NK-92 (cell line): ENCODE results near the gene CHD3.
A peak's percentile ranks its signal among the peaks of the same experiment; 100 is the strongest.
"Not testable (repeated sequence)": the region's sequence is repeated elsewhere in the genome, so short reads cannot be mapped to it uniquely, and the experiment has no call there.

ENCODE experiments used
- DNase-seq: peaks from one replicate; lab custom pipeline; 2025; ENCODE audit not compliant: unreplicated experiment; lab: John Stamatoyannopoulos, UW

The CHD3 gene

GRCh38 chr17:7849751-7850504, 38.7 kb upstream of the CHD3 start:
- DNase-seq, result no peak

GRCh38 chr17:7850701-7851437, 37.7 kb upstream of the CHD3 start:
- no peak for DNase-seq

GRCh38 chr17:7851438-7852261, 36.9 kb upstream of the CHD3 start:
- peak; percentile 53 for DNase-seq

GRCh38 chr17:7852262-7852670, 36.3 kb upstream of the CHD3 start:
- DNase-seq, result no peak

- DNase-seq, result no peak
Measured at GRCh38 chr17:7852919-7853690, 35.5 kb upstream of the CHD3 start.

GRCh38 chr17:7853691-7854038, 34.9 kb upstream of the CHD3 start:
- no peak for DNase-seq

- no peak for DNase-seq
Measured at GRCh38 chr17:7854078-7854777, 34.4 kb upstream of the CHD3 start.

GRCh38 chr17:7854851-7855659, 33.5 kb upstream of the CHD3 start, which contains the start of gene TMEM88:
TSS of gene TMEM88 (plus strand) at chr17:7855066. CDS start at chr17:7855075, 9 bp downstream.
- DNase-seq, result no peak

GRCh38 chr17:7855660-7856010, 33.0 kb upstream of the CHD3 start:
- DNase-seq, result no peak

GRCh38 chr17:7856011-7856810, 32.4 kb upstream of the CHD3 start:
- DNase-seq, result no peak

- DNase-seq, result peak; percentile 64
Measured at GRCh38 chr17:7856811-7857712, 31.5 kb upstream of the CHD3 start, which contains the start of gene NAA38. TSS of gene NAA38 (minus strand) at chr17:7857559. CDS start at chr17:7857463, 96 bp downstream.

- DNase-seq, result no peak
Measured at GRCh38 chr17:7857713-7858521, 30.7 kb upstream of the CHD3 start, which contains the start of gene CYB5D1. TSS of gene CYB5D1 (plus strand) at chr17:7858003. CDS start at chr17:7858135, 132 bp downstream.

GRCh38 chr17:7858522-7858810, 30.1 kb upstream of the CHD3 start:
- no peak for DNase-seq

- no peak for DNase-seq
Measured at GRCh38 chr17:7859028-7859427, 29.6 kb upstream of the CHD3 start.

GRCh38 chr17:7862692-7863437, 25.7 kb upstream of the CHD3 start:
- no peak for DNase-seq

- not testable (repeated sequence) for DNase-seq
Measured at GRCh38 chr17:7864384-7864783, 24.2 kb upstream of the CHD3 start.
